Esophagus muscularis mucosa (tissue), 3 donors: ENCODE results near the gene ESYT2.

Experiments used
- POLR2AphosphoS5 ChIP-seq, 2 donors: sonication (generic); formaldehyde crosslinking; IDR thresholded peaks; one replicate each; pipeline ENCODE4 v1.6.1; 2017; ENCODE audit warnings: antibody characterized with exemption in 2 of 2
- TF ChIP-seq, protein P1 (sequence below), 3 experiments: fragments of 200-600 bp in 2 of 3; fragments of 450-650 bp in 1 of 3; sonication (generic) in 2 of 3; IDR thresholded peaks; one replicate each; pipeline ENCODE4 v1.5.1; 2017 to 2019; ENCODE audit warnings: antibody characterized with exemption in 3 of 3, mild to moderate bottlenecking in 2 of 3, moderate library complexity in 1 of 3

DNA sequence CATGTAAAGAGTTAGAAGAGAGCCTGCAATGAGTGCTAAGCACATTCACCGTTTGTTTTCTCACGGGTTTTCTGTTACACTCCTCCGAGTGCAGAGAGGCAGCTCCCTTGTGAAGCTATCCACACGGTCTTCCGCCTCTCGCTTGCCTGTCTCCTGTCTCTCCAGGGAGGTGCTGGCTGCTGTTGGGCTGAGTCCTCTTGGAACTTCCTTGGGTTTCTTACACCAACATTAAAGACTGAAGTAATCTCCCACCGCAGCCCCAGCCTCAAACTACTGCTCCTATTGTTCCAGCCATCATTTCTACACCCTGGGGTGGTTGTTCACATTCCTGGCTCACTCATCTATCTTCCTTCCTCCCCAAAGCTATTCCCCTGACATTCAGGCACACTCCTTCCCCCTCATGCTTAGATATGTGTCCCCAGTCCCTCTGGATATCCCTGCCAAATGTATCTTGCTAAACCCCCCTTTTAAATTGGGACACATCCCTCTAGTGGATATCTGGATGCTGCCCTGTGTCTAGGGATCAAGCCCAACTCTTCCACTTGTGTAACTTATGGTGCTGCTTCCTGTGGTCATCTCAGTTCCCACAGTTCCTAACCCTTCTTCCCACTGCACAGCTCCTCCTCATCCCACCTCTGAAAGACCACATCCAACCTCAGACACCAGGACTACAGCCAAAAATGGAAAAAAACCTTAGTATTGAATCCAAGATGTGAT is 14.1 kb downstream of the ESYT2 start:
- TF ChIP-seq, protein P1, sequence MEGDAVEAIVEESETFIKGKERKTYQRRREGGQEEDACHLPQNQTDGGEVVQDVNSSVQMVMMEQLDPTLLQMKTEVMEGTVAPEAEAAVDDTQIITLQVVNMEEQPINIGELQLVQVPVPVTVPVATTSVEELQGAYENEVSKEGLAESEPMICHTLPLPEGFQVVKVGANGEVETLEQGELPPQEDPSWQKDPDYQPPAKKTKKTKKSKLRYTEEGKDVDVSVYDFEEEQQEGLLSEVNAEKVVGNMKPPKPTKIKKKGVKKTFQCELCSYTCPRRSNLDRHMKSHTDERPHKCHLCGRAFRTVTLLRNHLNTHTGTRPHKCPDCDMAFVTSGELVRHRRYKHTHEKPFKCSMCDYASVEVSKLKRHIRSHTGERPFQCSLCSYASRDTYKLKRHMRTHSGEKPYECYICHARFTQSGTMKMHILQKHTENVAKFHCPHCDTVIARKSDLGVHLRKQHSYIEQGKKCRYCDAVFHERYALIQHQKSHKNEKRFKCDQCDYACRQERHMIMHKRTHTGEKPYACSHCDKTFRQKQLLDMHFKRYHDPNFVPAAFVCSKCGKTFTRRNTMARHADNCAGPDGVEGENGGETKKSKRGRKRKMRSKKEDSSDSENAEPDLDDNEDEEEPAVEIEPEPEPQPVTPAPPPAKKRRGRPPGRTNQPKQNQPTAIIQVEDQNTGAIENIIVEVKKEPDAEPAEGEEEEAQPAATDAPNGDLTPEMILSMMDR (IDR thresholded peaks at IDR 0.05) = no peak
- no peak for TF ChIP-seq POLR2AphosphoS5 (IDR thresholded peaks at IDR 0.05)
